ENCODE measurements around the gene ANO9.

- TF ChIP-seq CTCF (conservative IDR thresholded peaks at IDR 0.05 in 1 of 2, IDR thresholded peaks at IDR 0.05 in 1 of 2; ENCODE audit: low read depth in 1 of 2, low read length in 2 of 2) (no peak), EZH2 (IDR thresholded peaks at IDR 0.05; ENCODE audit: low read length, missing control alignments) (no peak)
These were observed 35.4 kb upstream of the ANO9 start for GRCh38 chr11:477052-477715.

Measured in fibroblast of lung (primary cell).